Erythroblast (primary cell): ENCODE results near the gene ENTPD2.

Experiments used
- GATA1 ChIP-seq: IDR thresholded peaks from 2 replicates; pipeline ENCODE4 v1.6.1; 2011; ENCODE audit warnings: low read depth, mild to moderate bottlenecking, control low read depth, low read length, moderate library complexity
- POLR2A ChIP-seq: IDR thresholded peaks from 2 replicates; pipeline ENCODE4 v1.6.1; 2011; ENCODE audit warnings: mild to moderate bottlenecking, low read length

GRCh38 chr9:137015540-137015930 lies 38.3 kb downstream of the ENTPD2 start:
- TF ChIP-seq POLR2A = no peak
- no peak for TF ChIP-seq GATA1
